ENCODE data around the gene FCHO1.

FCHO1 gene, protein sequence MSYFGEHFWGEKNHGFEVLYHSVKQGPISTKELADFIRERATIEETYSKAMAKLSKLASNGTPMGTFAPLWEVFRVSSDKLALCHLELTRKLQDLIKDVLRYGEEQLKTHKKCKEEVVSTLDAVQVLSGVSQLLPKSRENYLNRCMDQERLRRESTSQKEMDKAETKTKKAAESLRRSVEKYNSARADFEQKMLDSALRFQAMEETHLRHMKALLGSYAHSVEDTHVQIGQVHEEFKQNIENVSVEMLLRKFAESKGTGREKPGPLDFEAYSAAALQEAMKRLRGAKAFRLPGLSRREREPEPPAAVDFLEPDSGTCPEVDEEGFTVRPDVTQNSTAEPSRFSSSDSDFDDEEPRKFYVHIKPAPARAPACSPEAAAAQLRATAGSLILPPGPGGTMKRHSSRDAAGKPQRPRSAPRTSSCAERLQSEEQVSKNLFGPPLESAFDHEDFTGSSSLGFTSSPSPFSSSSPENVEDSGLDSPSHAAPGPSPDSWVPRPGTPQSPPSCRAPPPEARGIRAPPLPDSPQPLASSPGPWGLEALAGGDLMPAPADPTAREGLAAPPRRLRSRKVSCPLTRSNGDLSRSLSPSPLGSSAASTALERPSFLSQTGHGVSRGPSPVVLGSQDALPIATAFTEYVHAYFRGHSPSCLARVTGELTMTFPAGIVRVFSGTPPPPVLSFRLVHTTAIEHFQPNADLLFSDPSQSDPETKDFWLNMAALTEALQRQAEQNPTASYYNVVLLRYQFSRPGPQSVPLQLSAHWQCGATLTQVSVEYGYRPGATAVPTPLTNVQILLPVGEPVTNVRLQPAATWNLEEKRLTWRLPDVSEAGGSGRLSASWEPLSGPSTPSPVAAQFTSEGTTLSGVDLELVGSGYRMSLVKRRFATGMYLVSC

DNA sequence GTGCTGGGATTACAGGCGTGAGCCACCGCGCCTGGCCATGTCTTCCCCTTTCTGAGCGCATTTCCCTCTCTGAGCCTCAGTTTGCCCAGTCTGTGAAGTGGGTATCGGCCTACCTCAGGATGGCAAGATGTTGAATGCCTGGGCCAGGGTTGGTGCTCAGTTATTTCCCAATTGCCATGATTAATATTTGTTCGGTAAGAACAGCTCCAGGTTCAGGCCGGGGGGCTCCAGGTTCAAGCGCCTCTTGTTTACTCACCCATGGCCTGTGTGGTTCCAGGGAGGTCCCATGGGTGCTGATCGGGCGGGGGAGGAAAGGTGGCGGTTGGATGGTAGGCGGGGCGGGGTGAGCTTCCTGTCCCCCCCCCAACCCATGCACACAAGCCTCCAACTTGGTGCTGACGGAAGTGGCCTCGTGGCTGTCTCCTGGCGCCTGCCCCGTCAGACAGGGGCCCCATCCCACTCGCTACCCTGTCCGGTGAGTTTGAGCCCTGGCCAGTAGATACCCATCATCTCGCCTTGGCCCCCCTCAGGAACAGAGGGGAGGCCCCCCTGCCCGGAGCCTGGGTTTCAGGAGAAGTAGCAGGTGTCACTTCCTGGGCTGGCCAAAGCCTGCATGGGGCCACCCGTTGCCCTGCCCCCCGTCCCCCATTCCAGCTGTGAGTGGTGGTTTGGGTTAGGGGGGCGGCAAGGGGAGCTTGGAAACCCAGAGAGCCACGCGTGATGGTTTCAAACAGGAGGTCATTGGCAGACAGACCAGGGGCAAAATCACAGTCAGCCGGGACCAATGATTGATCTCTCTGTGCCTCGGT is at the start of gene FCHO1:
TSS of gene FCHO1 (plus strand) at position 375 of the 809 bp plus-strand sequence. CDS start 3,688 bp downstream, outside the sequence.
- H3K27ac ChIP-seq (ENCODE audit: low read depth, low read length) = no peak within 1 kb of the TSS
- H3K4me1 ChIP-seq (ENCODE audit: control insufficient read depth in 5 of 5, insufficient read depth in 5 of 5, low read length in 5 of 5) = peaks cover 0 to 33% (median 16%) of the 10 kb centered on the region in 5 donors
- peak within 1 kb of the TSS in 1 of 5 donors; percentile 2 for H3K9ac ChIP-seq (ENCODE audit: low read length in 5 of 5)
- H3K27me3 ChIP-seq (ENCODE audit: control insufficient read depth in 5 of 5, insufficient read depth in 4 of 5, low read length in 5 of 5) = no peaks in the 10 kb centered on the region
- H3K4me3 ChIP-seq (ENCODE audit: low read depth in 1 of 5, low read length in 5 of 5) = peak within 1 kb of the TSS in 2 of 5 donors; percentile 7 to 19
- no peaks in the 10 kb centered on the region for H3K36me3 ChIP-seq (ENCODE audit: control insufficient read depth in 5 of 5, insufficient read depth in 5 of 5, low read length in 5 of 5)
- no peaks in the 10 kb centered on the region for H3K9me3 ChIP-seq (ENCODE audit: control insufficient read depth in 5 of 5, low read length in 5 of 5)

- no peak overlapping the region for H3K9ac ChIP-seq (ENCODE audit: low read length in 5 of 5)
- no peaks in the 10 kb centered on the region for H3K36me3 ChIP-seq (ENCODE audit: control insufficient read depth in 5 of 5, insufficient read depth in 5 of 5, low read length in 5 of 5)
- no peaks in the 10 kb centered on the region for H3K9me3 ChIP-seq (ENCODE audit: control insufficient read depth in 5 of 5, low read length in 5 of 5)
- no peak overlapping the region for H3K4me3 ChIP-seq (ENCODE audit: low read depth in 1 of 5, low read length in 5 of 5)
- peaks cover 0 to 3% (median 0%) of the 10 kb centered on the region in 5 donors for H3K4me1 ChIP-seq (ENCODE audit: control insufficient read depth in 5 of 5, insufficient read depth in 5 of 5, low read length in 5 of 5)
- peaks cover 7 to 20% (median 12%) of the 10 kb centered on the region in 5 donors for H3K27me3 ChIP-seq (ENCODE audit: control insufficient read depth in 5 of 5, insufficient read depth in 4 of 5, low read length in 5 of 5)
- no peak overlapping the region for H3K27ac ChIP-seq (ENCODE audit: low read depth, low read length)
Measured at GRCh38 chr19:17703824-17704463, 47.3 kb upstream of the FCHO1 start.

- no peak overlapping the region for H3K9ac ChIP-seq (ENCODE audit: low read length in 5 of 5)
- peaks cover 0 to 3% (median 0%) of the 10 kb centered on the region in 5 donors for H3K4me1 ChIP-seq (ENCODE audit: control insufficient read depth in 5 of 5, insufficient read depth in 5 of 5, low read length in 5 of 5)
- no peak overlapping the region for H3K4me3 ChIP-seq (ENCODE audit: low read depth in 1 of 5, low read length in 5 of 5)
- peaks cover 4 to 14% (median 7%) of the 10 kb centered on the region in 5 donors for H3K27me3 ChIP-seq (ENCODE audit: control insufficient read depth in 5 of 5, insufficient read depth in 4 of 5, low read length in 5 of 5)
- no peak overlapping the region for H3K27ac ChIP-seq (ENCODE audit: low read depth, low read length)
- H3K36me3 ChIP-seq (ENCODE audit: control insufficient read depth in 5 of 5, insufficient read depth in 5 of 5, low read length in 5 of 5) = no peaks in the 10 kb centered on the region
- no peaks in the 10 kb centered on the region for H3K9me3 ChIP-seq (ENCODE audit: control insufficient read depth in 5 of 5, low read length in 5 of 5)
Measured at GRCh38 chr19:17706750-17707181, 44.5 kb upstream of the FCHO1 start.

DNA sequence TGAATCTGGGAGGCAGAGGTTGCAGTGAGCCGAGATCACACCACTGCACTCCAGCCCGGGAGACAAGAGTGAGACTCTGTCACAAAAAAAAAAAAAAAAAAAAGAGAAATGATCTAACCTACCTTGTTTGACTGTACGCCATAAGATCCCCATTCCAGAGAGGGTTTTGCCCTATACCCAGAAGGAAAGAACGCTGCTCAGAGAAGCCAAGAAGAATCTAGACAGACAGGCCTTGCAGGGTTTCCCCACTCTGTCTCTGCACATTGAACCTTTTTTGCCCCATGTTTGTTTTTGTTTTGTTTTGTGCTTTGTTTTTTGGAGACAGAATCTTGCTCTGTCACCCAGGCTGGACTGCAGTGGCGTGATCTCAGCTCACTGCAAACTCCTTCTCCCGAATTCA is 39.4 kb upstream of the FCHO1 start:
- no peaks in the 10 kb centered on the region for H3K36me3 ChIP-seq (ENCODE audit: control insufficient read depth in 5 of 5, insufficient read depth in 5 of 5, low read length in 5 of 5)
- peaks cover 0 to 6% (median under 1%) of the 10 kb centered on the region in 5 donors for H3K27me3 ChIP-seq (ENCODE audit: control insufficient read depth in 5 of 5, insufficient read depth in 4 of 5, low read length in 5 of 5)
- no peak overlapping the region for H3K9ac ChIP-seq (ENCODE audit: low read length in 5 of 5)
- no peaks in the 10 kb centered on the region for H3K9me3 ChIP-seq (ENCODE audit: control insufficient read depth in 5 of 5, low read length in 5 of 5)
- peaks cover 0 to 5% (median 1%) of the 10 kb centered on the region in 5 donors for H3K4me1 ChIP-seq (ENCODE audit: control insufficient read depth in 5 of 5, insufficient read depth in 5 of 5, low read length in 5 of 5)
- no peak overlapping the region for H3K4me3 ChIP-seq (ENCODE audit: low read depth in 1 of 5, low read length in 5 of 5)
- H3K27ac ChIP-seq (ENCODE audit: low read depth, low read length) = no peak overlapping the region

DNA sequence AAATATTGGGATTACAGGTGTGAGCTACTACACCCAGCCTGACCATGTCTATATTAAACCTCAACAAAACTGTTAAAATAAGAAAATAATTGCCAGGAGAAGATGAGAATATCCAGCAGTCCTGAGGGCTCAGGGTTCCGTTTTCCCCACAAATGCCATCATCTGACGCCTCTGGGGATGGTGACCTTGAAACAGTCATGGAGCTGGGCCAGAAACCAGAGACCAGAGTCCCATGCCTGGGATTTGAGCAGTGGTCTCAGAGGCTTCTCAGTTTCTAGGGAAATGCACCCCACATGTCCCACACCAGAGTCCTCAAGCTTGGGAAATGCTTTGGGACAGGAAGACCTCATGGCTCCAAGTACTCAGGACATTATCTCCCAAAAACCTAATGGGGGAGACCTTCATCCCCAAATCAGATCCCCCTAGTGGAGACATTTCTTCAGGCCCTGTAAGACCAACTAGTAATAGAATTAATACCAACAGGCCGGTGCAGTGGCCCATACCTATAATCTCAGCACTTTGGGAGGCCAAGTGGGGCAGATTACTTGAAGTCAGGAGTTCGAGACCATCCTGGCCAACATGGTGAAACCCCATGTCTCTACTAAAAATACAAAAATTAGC is 34.9 kb upstream of the FCHO1 start:
- Histone ChIP-seq H3K4me1 (ENCODE audit: control insufficient read depth in 5 of 5, insufficient read depth in 5 of 5, low read length in 5 of 5) (peaks cover 9 to 40% (median 36%) of the 10 kb centered on the region in 5 donors), H3K36me3 (ENCODE audit: control insufficient read depth in 5 of 5, insufficient read depth in 5 of 5, low read length in 5 of 5) (no peaks in the 10 kb centered on the region), H3K27me3 (ENCODE audit: control insufficient read depth in 5 of 5, insufficient read depth in 4 of 5, low read length in 5 of 5) (no peaks in the 10 kb centered on the region), H3K9me3 (ENCODE audit: control insufficient read depth in 5 of 5, low read length in 5 of 5) (no peaks in the 10 kb centered on the region), H3K9ac (ENCODE audit: low read length in 5 of 5) (no peak overlapping the region), H3K4me3 (ENCODE audit: low read depth in 1 of 5, low read length in 5 of 5) (no peak overlapping the region), H3K27ac (ENCODE audit: low read depth, low read length) (no peak overlapping the region)

GRCh38 chr19:17718550-17718946 is 32.7 kb upstream of the FCHO1 start:
- H3K4me1 ChIP-seq (ENCODE audit: control insufficient read depth in 5 of 5, insufficient read depth in 5 of 5, low read length in 5 of 5) = peaks cover 12 to 56% (median 52%) of the 10 kb centered on the region in 5 donors
- H3K27ac ChIP-seq (ENCODE audit: low read depth, low read length) = no peak overlapping the region

GRCh38 chr19:17718947-17719711 is 32.1 kb upstream of the FCHO1 start, which contains the start of gene MAP1S:
TSS of gene MAP1S (plus strand) at chr19:17719480. CDS start at chr19:17719503, 23 bp downstream.
- Histone ChIP-seq H3K9me3 (ENCODE audit: control insufficient read depth in 5 of 5, low read length in 5 of 5) (no peaks in the 10 kb centered on the region), H3K4me1 (ENCODE audit: control insufficient read depth in 5 of 5, insufficient read depth in 5 of 5, low read length in 5 of 5) (peaks cover 12 to 56% (median 52%) of the 10 kb centered on the region in 5 donors), H3K27me3 (ENCODE audit: control insufficient read depth in 5 of 5, insufficient read depth in 4 of 5, low read length in 5 of 5) (no peaks in the 10 kb centered on the region), H3K9ac (ENCODE audit: low read length in 5 of 5) (peak within 1 kb of the TSS; percentile 68 to 94 (median 87)), H3K36me3 (ENCODE audit: control insufficient read depth in 5 of 5, insufficient read depth in 5 of 5, low read length in 5 of 5) (peaks cover 0 to 9% (median 5%) of the 10 kb centered on the region in 5 donors), H3K4me3 (ENCODE audit: low read depth in 1 of 5, low read length in 5 of 5) (peak within 1 kb of the TSS; percentile 81 to 91 (median 89)), H3K27ac (ENCODE audit: low read depth, low read length) (peak within 1 kb of the TSS; percentile 37)

More at GRCh38 chr19:17718550-17718946, 32.7 kb upstream of the FCHO1 start:
- Histone ChIP-seq H3K9ac (ENCODE audit: low read length in 5 of 5) (peak overlapping the region in 1 of 5 donors; percentile 76), H3K4me3 (ENCODE audit: low read depth in 1 of 5, low read length in 5 of 5) (peak overlapping the region in 2 of 5 donors; percentile 81 to 89), H3K9me3 (ENCODE audit: control insufficient read depth in 5 of 5, low read length in 5 of 5) (no peaks in the 10 kb centered on the region), H3K36me3 (ENCODE audit: control insufficient read depth in 5 of 5, insufficient read depth in 5 of 5, low read length in 5 of 5) (peaks cover 0 to 4% (median 0%) of the 10 kb centered on the region in 5 donors), H3K27me3 (ENCODE audit: control insufficient read depth in 5 of 5, insufficient read depth in 4 of 5, low read length in 5 of 5) (no peaks in the 10 kb centered on the region)

DNA sequence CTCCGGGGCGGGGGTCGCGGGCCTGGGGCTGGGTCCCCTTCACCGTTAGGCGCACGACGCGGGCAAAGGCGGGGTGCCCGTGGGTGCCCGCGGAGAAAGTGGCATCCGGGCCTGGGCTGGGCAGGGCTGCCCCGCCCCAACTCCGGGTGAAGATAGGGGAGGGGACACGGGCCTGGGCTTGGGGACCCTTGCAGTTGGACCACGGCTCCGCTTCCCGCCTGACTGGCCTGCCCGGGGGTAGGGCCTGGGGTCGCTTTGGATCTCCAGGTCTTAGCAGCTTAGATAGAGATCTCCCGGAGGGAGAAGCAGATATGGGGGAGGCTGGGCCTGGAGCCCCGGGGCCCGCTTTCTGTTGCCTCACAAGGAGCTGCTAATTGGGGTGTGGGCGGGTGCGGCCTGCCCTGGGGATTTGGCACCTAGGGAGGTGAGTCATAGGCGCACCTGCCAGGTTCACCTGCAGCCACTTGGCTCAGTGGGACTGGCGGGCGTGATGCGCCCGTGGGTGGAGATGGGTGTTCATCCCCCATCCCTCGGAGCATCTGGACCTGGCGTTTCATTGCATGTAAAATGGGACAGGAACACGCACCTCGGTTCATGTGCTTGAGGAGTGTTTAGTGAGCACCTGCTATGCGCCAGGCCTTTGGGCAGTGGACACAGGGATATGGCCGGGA is 31.4 kb upstream of the FCHO1 start:
- Histone ChIP-seq H3K27ac (ENCODE audit: low read depth, low read length) (peak overlapping the region; percentile 37), H3K4me3 (ENCODE audit: low read depth in 1 of 5, low read length in 5 of 5) (peak overlapping the region; percentile 81 to 91 (median 89)), H3K4me1 (ENCODE audit: control insufficient read depth in 5 of 5, insufficient read depth in 5 of 5, low read length in 5 of 5) (peaks cover 12 to 56% (median 52%) of the 10 kb centered on the region in 5 donors), H3K9ac (ENCODE audit: low read length in 5 of 5) (peak overlapping the region; percentile 68 to 94 (median 87)), H3K9me3 (ENCODE audit: control insufficient read depth in 5 of 5, low read length in 5 of 5) (no peaks in the 10 kb centered on the region), H3K36me3 (ENCODE audit: control insufficient read depth in 5 of 5, insufficient read depth in 5 of 5, low read length in 5 of 5) (peaks cover 0 to 16% (median 12%) of the 10 kb centered on the region in 5 donors), H3K27me3 (ENCODE audit: control insufficient read depth in 5 of 5, insufficient read depth in 4 of 5, low read length in 5 of 5) (no peaks in the 10 kb centered on the region)
